Measurements from ENCODE around the gene SRSF2. TPM values are rescaled to one million over a fixed set of nuclear protein-coding genes. Genes with fewer than 3 reads are reported as not detected.

SRSF2 gene
- total RNA-seq, 4 donors from 2014 or later, result 106 to 194 (median 148) TPM

DNA sequence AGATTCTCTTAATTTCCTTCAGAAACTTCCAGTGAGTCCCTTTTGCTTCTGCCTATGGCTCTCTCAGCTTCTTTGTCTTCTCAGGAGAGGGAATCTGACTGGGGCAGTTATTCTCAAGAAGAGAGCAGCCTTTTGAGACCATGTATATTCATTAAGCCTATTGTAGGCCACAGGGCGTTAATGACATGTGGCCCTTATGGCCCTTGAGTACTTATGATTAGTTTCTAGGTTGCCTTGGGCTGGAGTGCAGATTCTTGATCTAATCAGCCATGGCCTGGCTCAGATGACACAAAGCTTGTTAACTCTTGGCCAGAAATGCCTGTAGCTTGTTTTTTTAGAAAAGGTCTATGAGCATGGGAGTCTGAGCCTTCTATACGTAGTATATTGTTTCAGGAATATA, 18.2 kb upstream of the SRSF2 start:
- peaks cover 0 to 91% of the 10 kb centered on the region in 2 donors for H3K36me3 ChIP-seq
- no peaks in the 10 kb centered on the region for H3K27me3 ChIP-seq
- no peaks in the 10 kb centered on the region for H3K4me1 ChIP-seq
- no peak for ATAC-seq
- 89 to 90% methylated on average over 1 to 2 of the region's 2 CpGs for WGBS, 2 donors (ENCODE audit: low coverage in 1 of 2)
- no peak overlapping the region for H3K4me3 ChIP-seq
- no peaks in the 10 kb centered on the region for H3K9me3 ChIP-seq
- H3K27ac ChIP-seq, result no peak overlapping the region
- TF ChIP-seq, protein P1, sequence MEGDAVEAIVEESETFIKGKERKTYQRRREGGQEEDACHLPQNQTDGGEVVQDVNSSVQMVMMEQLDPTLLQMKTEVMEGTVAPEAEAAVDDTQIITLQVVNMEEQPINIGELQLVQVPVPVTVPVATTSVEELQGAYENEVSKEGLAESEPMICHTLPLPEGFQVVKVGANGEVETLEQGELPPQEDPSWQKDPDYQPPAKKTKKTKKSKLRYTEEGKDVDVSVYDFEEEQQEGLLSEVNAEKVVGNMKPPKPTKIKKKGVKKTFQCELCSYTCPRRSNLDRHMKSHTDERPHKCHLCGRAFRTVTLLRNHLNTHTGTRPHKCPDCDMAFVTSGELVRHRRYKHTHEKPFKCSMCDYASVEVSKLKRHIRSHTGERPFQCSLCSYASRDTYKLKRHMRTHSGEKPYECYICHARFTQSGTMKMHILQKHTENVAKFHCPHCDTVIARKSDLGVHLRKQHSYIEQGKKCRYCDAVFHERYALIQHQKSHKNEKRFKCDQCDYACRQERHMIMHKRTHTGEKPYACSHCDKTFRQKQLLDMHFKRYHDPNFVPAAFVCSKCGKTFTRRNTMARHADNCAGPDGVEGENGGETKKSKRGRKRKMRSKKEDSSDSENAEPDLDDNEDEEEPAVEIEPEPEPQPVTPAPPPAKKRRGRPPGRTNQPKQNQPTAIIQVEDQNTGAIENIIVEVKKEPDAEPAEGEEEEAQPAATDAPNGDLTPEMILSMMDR (IDR thresholded peaks at IDR 0.05), result no peak
- TF ChIP-seq EP300 (IDR thresholded peaks at IDR 0.05) (no peak), POLR2A (IDR thresholded peaks at IDR 0.05) (no peak), POLR2AphosphoS5 (IDR thresholded peaks at IDR 0.05) (no peak)

DNA sequence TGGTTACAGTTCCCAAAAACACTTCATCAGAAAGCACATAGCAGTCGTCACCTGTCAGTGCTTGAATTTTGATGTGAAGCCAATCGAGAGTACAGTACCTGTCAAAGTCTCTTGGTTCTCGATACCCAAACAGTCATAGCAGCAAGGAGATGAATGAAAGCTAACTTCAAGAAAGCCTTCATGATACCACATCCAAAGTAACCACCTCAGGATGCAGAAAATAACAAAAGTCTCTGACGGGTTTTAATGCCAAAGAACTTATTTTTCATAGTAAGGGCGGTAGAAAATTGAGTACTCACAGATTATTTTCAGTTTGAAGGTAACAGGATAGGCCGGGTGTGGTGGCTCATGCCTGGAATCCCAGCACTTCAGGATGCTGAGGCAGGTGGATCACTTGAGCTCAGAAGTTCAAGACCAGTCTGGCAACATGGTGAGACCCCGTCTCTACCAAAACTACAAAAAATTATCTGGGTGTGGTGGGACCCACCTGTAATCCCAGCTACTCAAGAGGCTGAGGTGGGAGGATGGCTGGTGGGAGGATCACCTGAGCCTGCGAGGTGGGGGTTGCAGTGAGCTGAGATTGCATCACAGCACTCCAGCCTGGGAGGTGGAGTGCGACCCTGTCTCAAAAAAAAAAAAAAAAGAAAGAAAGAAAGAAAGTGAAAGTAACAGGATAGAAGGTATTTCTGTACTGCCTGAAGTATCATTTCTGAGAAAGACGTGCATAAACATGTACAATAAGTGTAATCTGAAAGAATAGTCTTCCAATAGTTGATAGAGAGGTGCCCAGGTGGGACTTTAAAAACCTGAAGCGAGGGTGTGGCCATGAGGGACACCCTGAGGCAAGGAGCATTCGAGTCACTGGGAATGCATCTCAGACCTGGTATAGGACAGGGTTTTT, 16.2 kb upstream of the SRSF2 start:
- Histone ChIP-seq H3K9me3 (no peaks in the 10 kb centered on the region), H3K27ac (no peak overlapping the region), H3K4me3 (no peak overlapping the region), H3K27me3 (no peaks in the 10 kb centered on the region), H3K36me3 (peaks cover 0 to 80% of the 10 kb centered on the region in 2 donors), H3K4me1 (no peaks in the 10 kb centered on the region)
- no peak for TF ChIP-seq POLR2A (IDR thresholded peaks at IDR 0.05)
- no peak for TF ChIP-seq POLR2AphosphoS5 (IDR thresholded peaks at IDR 0.05)
- TF ChIP-seq EP300 (IDR thresholded peaks at IDR 0.05), result no peak
- TF ChIP-seq, protein P1 (IDR thresholded peaks at IDR 0.05), result no peak
- ATAC-seq, result no peak
- WGBS, 2 donors (ENCODE audit: low coverage in 1 of 2), result 83 to 90% methylated on average over 8 to 12 of the region's 12 CpGs

DNA sequence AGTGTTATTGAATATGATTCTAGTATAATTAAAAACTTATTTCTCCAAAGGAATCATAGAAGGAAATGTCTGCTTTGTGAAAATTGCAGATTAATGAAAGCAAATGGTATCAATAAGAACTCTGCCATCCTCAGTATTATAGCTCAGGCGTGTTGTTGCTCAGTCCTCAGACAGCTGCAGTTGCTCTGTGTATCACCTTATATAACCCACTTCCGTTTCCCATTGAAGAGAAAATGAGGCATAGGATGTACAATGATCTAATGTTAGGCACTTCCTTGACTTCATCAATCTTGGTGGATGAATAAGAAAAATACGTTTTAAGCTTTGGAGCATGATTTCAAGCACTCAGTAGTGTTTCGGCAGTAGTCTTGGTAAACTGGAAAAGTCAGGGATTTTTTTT, 14.9 kb upstream of the SRSF2 start:
- Histone ChIP-seq H3K4me3 (no peak overlapping the region), H3K36me3 (peaks cover 0 to 76% of the 10 kb centered on the region in 2 donors), H3K9me3 (no peaks in the 10 kb centered on the region), H3K4me1 (no peaks in the 10 kb centered on the region), H3K27ac (no peak overlapping the region), H3K27me3 (no peaks in the 10 kb centered on the region)
- ATAC-seq, result no peak
- 63 to 79% methylated on average over 4 of the region's 4 CpGs for WGBS, 2 donors (ENCODE audit: low coverage in 1 of 2)
- TF ChIP-seq POLR2AphosphoS5 (IDR thresholded peaks at IDR 0.05) (no peak), EP300 (IDR thresholded peaks at IDR 0.05) (no peak), POLR2A (IDR thresholded peaks at IDR 0.05) (no peak)
- TF ChIP-seq, protein P1 (IDR thresholded peaks at IDR 0.05), result no peak

DNA sequence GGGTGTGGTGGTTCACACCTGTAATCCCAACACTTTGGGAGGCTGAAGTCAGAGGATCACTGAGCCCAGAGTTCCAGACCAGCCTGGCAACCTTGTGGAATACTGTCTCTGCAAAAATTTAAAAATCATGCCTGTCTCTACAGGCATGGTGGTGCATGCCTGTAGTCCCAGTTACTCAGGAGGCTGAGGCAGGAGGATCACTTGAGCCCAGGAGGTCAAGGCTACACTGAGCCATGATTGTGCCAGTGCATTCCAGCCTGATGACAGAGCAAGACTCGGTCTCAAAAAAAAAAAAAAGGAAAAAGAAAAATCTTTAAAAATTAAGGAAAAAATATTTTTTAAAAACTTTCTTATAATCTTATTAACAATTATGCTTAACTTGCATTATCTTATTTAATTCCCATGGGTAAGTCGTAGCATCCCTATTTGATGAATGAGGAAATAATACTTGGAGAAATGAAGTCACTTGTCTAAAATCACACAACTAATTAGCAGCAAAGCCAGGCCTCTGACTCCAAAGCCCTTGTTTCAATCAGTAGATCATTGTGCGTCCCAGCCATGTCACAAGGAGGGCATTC, 14.4 kb upstream of the SRSF2 start:
- TF ChIP-seq EP300 (IDR thresholded peaks at IDR 0.05) (no peak), POLR2A (IDR thresholded peaks at IDR 0.05) (no peak), POLR2AphosphoS5 (IDR thresholded peaks at IDR 0.05) (no peak)
- TF ChIP-seq, protein P1 (IDR thresholded peaks at IDR 0.05), result no peak
- Histone ChIP-seq H3K27me3 (no peaks in the 10 kb centered on the region), H3K4me3 (no peak overlapping the region), H3K4me1 (no peaks in the 10 kb centered on the region), H3K36me3 (peaks cover 0 to 76% of the 10 kb centered on the region in 2 donors), H3K27ac (no peak overlapping the region), H3K9me3 (no peaks in the 10 kb centered on the region)
- 86 to 89% methylated on average over 3 of the region's 3 CpGs for WGBS, 2 donors (ENCODE audit: low coverage in 1 of 2)
- ATAC-seq, result no peak
